ENCODE measurements around the gene RTBDN. TPM values are rescaled to one million over a fixed set of nuclear protein-coding genes. Genes with fewer than 3 reads are reported as not detected.

Gene RTBDN
- total and polyA plus RNA-seq, 10 of the 15 experiments (the other 5 are each of a cell fraction or from before 2014, with no cell fraction given), result 0.45 TPM; not detected in 9

DNA sequence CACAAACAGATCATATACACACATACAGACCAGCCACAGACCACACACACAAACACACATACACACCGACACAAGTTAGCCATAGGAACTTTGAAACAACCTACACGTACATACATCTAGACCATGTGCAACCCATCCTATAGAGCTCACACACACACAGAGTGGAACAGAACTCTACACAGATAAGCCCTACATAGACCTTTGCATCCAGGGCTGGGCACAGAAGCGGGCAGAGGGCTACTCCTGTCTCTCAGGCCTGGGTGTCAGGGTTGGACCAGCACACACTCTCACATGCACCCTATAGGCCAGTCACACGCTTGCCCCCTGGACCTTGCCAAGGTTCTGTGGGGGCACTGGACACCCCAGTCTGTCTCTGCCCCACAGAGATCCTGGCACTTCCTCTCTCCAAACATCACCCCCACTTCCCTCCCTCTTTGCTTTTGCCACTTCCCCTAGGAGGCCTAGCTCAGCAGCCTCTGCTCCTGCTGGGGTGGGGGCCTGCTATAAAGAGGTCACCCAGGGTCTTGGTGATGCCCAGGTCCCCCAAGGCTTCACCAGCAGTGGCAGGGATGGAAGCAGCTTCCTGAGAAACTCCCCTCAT lies 48.8 kb downstream of the RTBDN start:
- Histone ChIP-seq H2AFZ (ENCODE audit: control insufficient read depth, low read depth, low read length) (peak overlapping the region; percentile 49), H3K4me3 (no peak overlapping the region), H3K79me2 (ENCODE audit: control insufficient read depth, insufficient read depth, low read length) (peaks cover 16% of the 10 kb centered on the region), H4K20me1 (ENCODE audit: control insufficient read depth, insufficient read depth) (no peaks in the 10 kb centered on the region), H3K4me1 (ENCODE audit: control insufficient read depth, insufficient read depth, low read length) (peaks cover 69% of the 10 kb centered on the region), H3K27me3 (replicated peaks in 1 of 2; ENCODE audit: control insufficient read depth in 2 of 2, insufficient read depth in 2 of 2, low read length in 1 of 2) (no peaks in the 10 kb centered on the region), H3K9ac (ENCODE audit: control insufficient read depth, insufficient read depth, low read length) (peak overlapping the region; percentile 77), H3K27ac (ENCODE audit: control insufficient read depth, insufficient read depth) (peak overlapping the region; percentile 97), H3K4me2 (ENCODE audit: control insufficient read depth, insufficient read depth) (peak overlapping the region; percentile 61), H3K36me3 (ENCODE audit: control insufficient read depth in 2 of 2, insufficient read depth in 2 of 2, low read length in 1 of 2) (no peaks in the 10 kb centered on the region), H3K9me3 (replicated peaks; ENCODE audit: control insufficient read depth, insufficient read depth, low read length) (no peaks in the 10 kb centered on the region)
- intact Hi-C loops (cut with micrococcal nuclease; ENCODE audit: unreplicated experiment), result loop anchor here (5.0 to 10.0 kb wide), 2 partner anchors 152 to 1691 kb away; partner anchors contain the start of gene CALR
- in situ Hi-C loops (cut with MboI), result no loop called here
- WGBS (ENCODE audit: insufficient coverage, insufficient replicate concordance, low lambda C conversion rate, missing lambda C conversion rate), result 25% methylated on average over 4 of the region's 4 CpGs
- ATAC-seq (no peak), DNase-seq (ENCODE audit: low read depth, low spot score) (no peak), FAIRE-seq (no peak)
- RAD21 ChIA-PET (ENCODE audit: unreplicated experiment), result interaction anchor here (0.5 to 4.5 kb wide), 3 partner anchors 8 to 367 kb away, joined by 3 to 49 read pairs (median 5); no protein-coding TSS in a partner anchor
- BruUV-seq (replicated peaks), result no TSS peak
- SMC1A ChIA-PET (ENCODE audit: uncharacterized antibody, unreplicated experiment), result interaction anchor here (1.2 to 4.1 kb wide), 2 partner anchors 8 to 10 kb away, joined by 6 to 28 read pairs; no protein-coding TSS in a partner anchor
- POLR2A ChIA-PET, result interaction anchor here (2.4 kb wide), 1 partner anchor 11 kb away, joined by 11 read pairs; no protein-coding TSS in a partner anchor
- CTCF ChIA-PET, result interaction anchor here (4.1 to 4.2 kb wide), 2 partner anchors 8 to 11 kb away, joined by 22 to 44 read pairs; no protein-coding TSS in a partner anchor
- TF ChIP-seq LARP7 (IDR thresholded peaks at IDR 0.05) (no peak), GABPA (IDR thresholded peaks at IDR 0.05; ENCODE audit: low read depth) (no peak), PAX8 (IDR thresholded peaks at IDR 0.05) (no peak), TCF12 (IDR thresholded peaks at IDR 0.05; ENCODE audit: low read depth, low read length) (no peak), RCOR1 (conservative IDR thresholded peaks at IDR 0.05; ENCODE audit: low read depth, low read length) (no peak), HDGF (IDR thresholded peaks at IDR 0.05) (peak; percentile 86; the same call in 1 of the 2 replicates), SMAD1 (IDR thresholded peaks at IDR 0.05; ENCODE audit: low read depth, partially characterized antibody) (no peak), HDAC6 (IDR thresholded peaks at IDR 0.05; ENCODE audit: unreplicated experiment) (no peak), TARDBP (IDR thresholded peaks at IDR 0.05; ENCODE audit: borderline replicate concordance) (no peak), KAT2A (conservative IDR thresholded peaks at IDR 0.05; ENCODE audit: control insufficient read depth, low read depth, low read length) (no peak), BRCA1 (IDR thresholded peaks at IDR 0.05; ENCODE audit: low read depth, low read length) (no peak), IRF4 (IDR thresholded peaks at IDR 0.05; ENCODE audit: low read depth, low read length) (no peak)
- TF ChIP-seq, protein P1, sequence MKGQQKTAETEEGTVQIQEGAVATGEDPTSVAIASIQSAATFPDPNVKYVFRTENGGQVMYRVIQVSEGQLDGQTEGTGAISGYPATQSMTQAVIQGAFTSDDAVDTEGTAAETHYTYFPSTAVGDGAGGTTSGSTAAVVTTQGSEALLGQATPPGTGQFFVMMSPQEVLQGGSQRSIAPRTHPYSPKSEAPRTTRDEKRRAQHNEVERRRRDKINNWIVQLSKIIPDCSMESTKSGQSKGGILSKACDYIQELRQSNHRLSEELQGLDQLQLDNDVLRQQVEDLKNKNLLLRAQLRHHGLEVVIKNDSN (IDR thresholded peaks at IDR 0.05; ENCODE audit: borderline replicate concordance, extremely low read length, insufficient read depth, low read depth, low read length), result no peak
- TF ChIP-seq, protein P2, sequence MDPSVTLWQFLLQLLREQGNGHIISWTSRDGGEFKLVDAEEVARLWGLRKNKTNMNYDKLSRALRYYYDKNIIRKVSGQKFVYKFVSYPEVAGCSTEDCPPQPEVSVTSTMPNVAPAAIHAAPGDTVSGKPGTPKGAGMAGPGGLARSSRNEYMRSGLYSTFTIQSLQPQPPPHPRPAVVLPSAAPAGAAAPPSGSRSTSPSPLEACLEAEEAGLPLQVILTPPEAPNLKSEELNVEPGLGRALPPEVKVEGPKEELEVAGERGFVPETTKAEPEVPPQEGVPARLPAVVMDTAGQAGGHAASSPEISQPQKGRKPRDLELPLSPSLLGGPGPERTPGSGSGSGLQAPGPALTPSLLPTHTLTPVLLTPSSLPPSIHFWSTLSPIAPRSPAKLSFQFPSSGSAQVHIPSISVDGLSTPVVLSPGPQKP (IDR thresholded peaks at IDR 0.05; ENCODE audit: low read depth, low read length), result no peak
- TF ChIP-seq, protein P3, sequence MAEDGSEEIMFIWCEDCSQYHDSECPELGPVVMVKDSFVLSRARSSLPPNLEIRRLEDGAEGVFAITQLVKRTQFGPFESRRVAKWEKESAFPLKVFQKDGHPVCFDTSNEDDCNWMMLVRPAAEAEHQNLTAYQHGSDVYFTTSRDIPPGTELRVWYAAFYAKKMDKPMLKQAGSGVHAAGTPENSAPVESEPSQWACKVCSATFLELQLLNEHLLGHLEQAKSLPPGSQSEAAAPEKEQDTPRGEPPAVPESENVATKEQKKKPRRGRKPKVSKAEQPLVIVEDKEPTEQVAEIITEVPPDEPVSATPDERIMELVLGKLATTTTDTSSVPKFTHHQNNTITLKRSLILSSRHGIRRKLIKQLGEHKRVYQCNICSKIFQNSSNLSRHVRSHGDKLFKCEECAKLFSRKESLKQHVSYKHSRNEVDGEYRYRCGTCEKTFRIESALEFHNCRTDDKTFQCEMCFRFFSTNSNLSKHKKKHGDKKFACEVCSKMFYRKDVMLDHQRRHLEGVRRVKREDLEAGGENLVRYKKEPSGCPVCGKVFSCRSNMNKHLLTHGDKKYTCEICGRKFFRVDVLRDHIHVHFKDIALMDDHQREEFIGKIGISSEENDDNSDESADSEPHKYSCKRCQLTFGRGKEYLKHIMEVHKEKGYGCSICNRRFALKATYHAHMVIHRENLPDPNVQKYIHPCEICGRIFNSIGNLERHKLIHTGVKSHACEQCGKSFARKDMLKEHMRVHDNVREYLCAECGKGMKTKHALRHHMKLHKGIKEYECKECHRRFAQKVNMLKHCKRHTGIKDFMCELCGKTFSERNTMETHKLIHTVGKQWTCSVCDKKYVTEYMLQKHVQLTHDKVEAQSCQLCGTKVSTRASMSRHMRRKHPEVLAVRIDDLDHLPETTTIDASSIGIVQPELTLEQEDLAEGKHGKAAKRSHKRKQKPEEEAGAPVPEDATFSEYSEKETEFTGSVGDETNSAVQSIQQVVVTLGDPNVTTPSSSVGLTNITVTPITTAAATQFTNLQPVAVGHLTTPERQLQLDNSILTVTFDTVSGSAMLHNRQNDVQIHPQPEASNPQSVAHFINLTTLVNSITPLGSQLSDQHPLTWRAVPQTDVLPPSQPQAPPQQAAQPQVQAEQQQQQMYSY (CRISPR knock-in tag; IDR thresholded peaks at IDR 0.05), result no peak
